K562 (cell line): ENCODE measurements around the gene ARMC2. TPM values are rescaled to one million over a fixed set of nuclear protein-coding genes. Genes with fewer than 3 reads are reported as not detected.

Experiments
- ARNT ChIP-seq, 2 experiments: fragments of 450-650 bp; IDR thresholded peaks; 2 replicates each; pipeline ENCODE4 v1.6.1; 2016; ENCODE audit warnings: mild to moderate bottlenecking in 1 of 2
- BCLAF1 ChIP-seq, 2 experiments: fragments of 450-650 bp in 1 of 2; IDR thresholded peaks; 2 replicates each; pipeline ENCODE4 v1.6.1; 2011 to 2017; ENCODE audit warnings: low read depth in 2 of 2, antibody characterized with exemption in 1 of 2, borderline replicate concordance in 1 of 2, low read length in 1 of 2, mild to moderate bottlenecking in 1 of 2, mixed read lengths in 1 of 2; ENCODE audit not compliant: control insufficient read depth in 1 of 2
- BDP1 ChIP-seq: IDR thresholded peaks from 3 replicates; pipeline ENCODE4 v1.6.1; 2011; ENCODE audit not compliant: insufficient read length, insufficient read depth
- CBX8 ChIP-seq: fragments of 200-600 bp; sonication (generic); IDR thresholded peaks from 2 replicates; pipeline ENCODE4 v1.6.1; 2012; ENCODE audit warnings: borderline replicate concordance, mixed run types, low read depth, mild to moderate bottlenecking, moderate library complexity, mixed read lengths, low read length, control low read depth, inconsistent platforms; ENCODE audit not compliant: poor library complexity, severe bottlenecking; ENCODE audit errors: extremely low read depth
- ID3 ChIP-seq, 2 experiments: fragments of 250-450 bp in 1 of 2; fragments of 450-650 bp in 1 of 2; sonication (Bioruptor Pico) in 1 of 2; IDR thresholded peaks; 2 replicates each; pipeline versions ENCODE4 v1.6.1 to v1.8.0; 2016 to 2021; ENCODE audit warnings: mild to moderate bottlenecking in 2 of 2, moderate library complexity in 2 of 2, missing compliant biosample characterization in 1 of 2, missing genetic modification characterization in 1 of 2
- KDM1A ChIP-seq, 2 experiments: fragments of 450-650 bp; IDR thresholded peaks; 2 replicates each; pipeline ENCODE4 v1.6.1; 2016; ENCODE audit warnings: mild to moderate bottlenecking in 2 of 2
- KDM2B ChIP-seq: fragments of 250-450 bp; sonication (Bioruptor Pico); IDR thresholded peaks from 2 replicates; pipeline ENCODE4 v1.8.0; 2021; ENCODE audit warnings: mild to moderate bottlenecking, moderate library complexity
- MAX ChIP-seq: sonication (generic); formaldehyde crosslinking; IDR thresholded peaks from 2 replicates; pipeline ENCODE4 v1.9.0; 2022; ENCODE audit warnings: mild to moderate bottlenecking, missing genetic modification reagents
- MNT ChIP-seq, 2 experiments: fragments of 450-650 bp; conservative IDR thresholded peaks; 2 replicates each; pipeline ENCODE4 v1.6.1; 2017; ENCODE audit warnings: mild to moderate bottlenecking in 2 of 2, moderate library complexity in 2 of 2
- MTA1 ChIP-seq: fragments of 450-650 bp; IDR thresholded peaks from 2 replicates; pipeline ENCODE4 v1.6.1; 2017; ENCODE audit warnings: borderline replicate concordance
- PTTG1 ChIP-seq: fragments of 450-650 bp; IDR thresholded peaks from 2 replicates; pipeline ENCODE4 v1.6.1; 2016; ENCODE audit warnings: low read depth, mild to moderate bottlenecking, missing genetic modification characterization, missing compliant biosample characterization
- SMAD4 ChIP-seq: fragments of 250-450 bp; sonication (Bioruptor Pico); conservative IDR thresholded peaks from 2 replicates; pipeline ENCODE4 v1.8.0; 2021; ENCODE audit warnings: inconsistent platforms, mild to moderate bottlenecking, moderate library complexity
- ZBTB1 ChIP-seq: sonication (generic); formaldehyde crosslinking; IDR thresholded peaks from 2 replicates; pipeline ENCODE4 v1.8.1; 2023; ENCODE audit warnings: missing genetic modification reagents, low read depth, mild to moderate bottlenecking, borderline replicate concordance
- ZBTB49 ChIP-seq: sonication (generic); formaldehyde crosslinking; IDR thresholded peaks from 2 replicates; pipeline ENCODE4 v1.8.0; 2022; ENCODE audit warnings: missing genetic modification reagents, mild to moderate bottlenecking, borderline replicate concordance
- ZFP1 ChIP-seq: fragments of 450-650 bp; formaldehyde crosslinking; IDR thresholded peaks from 2 replicates; pipeline ENCODE4 v1.4.0; 2020; ENCODE audit warnings: mild to moderate bottlenecking, mixed read lengths
- ZFP36 ChIP-seq: fragments of 150-350 bp; IDR thresholded peaks from 2 replicates; pipeline ENCODE4 v1.6.1; 2018; ENCODE audit warnings: low read length, low read depth; ENCODE audit not compliant: partially characterized antibody
- ZNF12 ChIP-seq: sonication (generic); formaldehyde crosslinking; IDR thresholded peaks from 2 replicates; pipeline ENCODE4 v1.4.0; 2020; ENCODE audit warnings: mild to moderate bottlenecking, missing genetic modification reagents
- ZNF311 ChIP-seq: fragments of 250-450 bp; sonication (Bioruptor Pico); IDR thresholded peaks from 2 replicates; pipeline ENCODE4 v1.4.0; 2020; ENCODE audit warnings: mild to moderate bottlenecking, moderate library complexity
- polyA plus RNA-seq, 8 experiments: library from polyadenylated mRNA; depleted of rRNA in 4 of 8; stranded (reverse) in 5 of 8; unstranded in 3 of 8; fragments of >200 nt; fragmentation: Nextera tagmentation in 2 of 8; fragmentation: Illumina TruSeq in 1 of 8; extraction: Ambion mirVana in 2 of 8; extraction: Trizol in 1 of 8; gene quantifications; 2 replicates each; pipeline versions ENCODE4 v1.2.1 to v1.2.3, GENCODE V29; 2011 to 2014; ENCODE audit warnings: inconsistent platforms in 1 of 8, missing spikeins in 1 of 8
- total RNA-seq, 7 experiments: library from RNA; depleted of rRNA in 6 of 7; stranded (reverse); fragments of >200 nt in 6 of 7; fragmentation: Illumina TruSeq in 2 of 7; extraction: Trizol in 2 of 7; gene quantifications; 2 replicates each; pipeline versions ENCODE4 v1.2.1 to v1.2.3, GENCODE V29; 2011 to 2021; ENCODE audit warnings: low replicate concordance in 1 of 7

ARMC2 gene
- total and polyA plus RNA-seq, 9 of the 15 experiments (the other 6 are each of a cell fraction or from before 2014, with no cell fraction given), result 0.14 to 3.0 (median 0.82) TPM

GRCh38 chr6:109009236-109009961 is 161.2 kb downstream of the ARMC2 start (continued):
- no peak for TF ChIP-seq PTTG1 (tag)
- TF ChIP-seq ID3 (CRISPR knock-in tag; IDR thresholded peaks at IDR 0.05), result no peak
- peak; percentile 9; the same call in 1 of the 2 replicates for TF ChIP-seq ID3 (tag; IDR thresholded peaks at IDR 0.05)
- TF ChIP-seq ZFP1 (CRISPR knock-in tag), result no peak
- TF ChIP-seq ZFP36, result no peak
- TF ChIP-seq MTA1, result no peak
- TF ChIP-seq KDM2B (CRISPR knock-in tag), result peak; percentile 70; the same call in 1 of the 2 replicates
- peak; percentile 87 for TF ChIP-seq SMAD4 (CRISPR knock-in tag)
- 0 out of 2 replicates have a peak, but pooled peaks have one; percentile 1 for TF ChIP-seq ZBTB49 (CRISPR knock-in tag)
- no peak for TF ChIP-seq ARNT (IDR thresholded peaks at IDR 0.05)
- no peak for TF ChIP-seq ZNF311 (CRISPR knock-in tag)
- TF ChIP-seq ZBTB1, result peak; percentile 82; the same call in 1 of the 2 replicates
- TF ChIP-seq ZNF12 (CRISPR knock-in tag), result peak; percentile 37; the same call in 1 of the 2 replicates
- TF ChIP-seq KDM1A (IDR thresholded peaks at IDR 0.05), result no peak
- no peak for TF ChIP-seq BCLAF1 (IDR thresholded peaks at IDR 0.05; ENCODE audit: borderline replicate concordance in 1 of 2, control insufficient read depth in 1 of 2, low read depth in 2 of 2, low read length in 1 of 2)
- TF ChIP-seq BDP1, result no peak
- TF ChIP-seq MAX (CRISPR knock-in tag), result peak; percentile 67
- peak in 1 of 2 experiments; percentile 53; a peak in 2 of 4 replicates for TF ChIP-seq MNT (conservative IDR thresholded peaks at IDR 0.05)
- TF ChIP-seq CBX8, result no peak
